Measurements from ENCODE around the gene EPAS1.

DNA sequence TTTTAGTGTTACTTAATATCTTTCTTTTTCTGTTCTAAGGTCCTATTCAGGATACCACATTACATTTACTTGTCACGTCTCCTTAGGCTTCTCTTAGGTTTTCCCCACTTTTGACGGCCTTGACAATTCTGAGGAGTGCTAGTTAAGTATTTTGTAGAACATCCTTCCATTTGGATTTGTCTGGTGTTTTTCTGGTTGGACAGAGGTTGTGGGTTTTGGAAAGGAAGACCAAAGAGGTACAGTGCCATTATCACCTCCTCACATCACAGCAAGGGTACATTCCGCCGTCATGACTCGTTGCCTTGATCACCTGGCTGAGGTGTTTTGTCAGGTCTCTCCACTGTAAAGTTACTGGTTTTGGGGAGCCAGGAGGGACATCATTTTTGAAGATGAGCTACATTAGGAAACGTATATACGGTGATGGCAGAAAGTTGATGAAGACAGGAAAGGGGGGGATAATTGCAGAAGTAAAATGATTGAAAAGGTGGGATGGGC lies 93.7 kb downstream of the EPAS1 start:
- TF ChIP-seq CTCF (IDR thresholded peaks at IDR 0.05) (no peak), POLR2AphosphoS5 (IDR thresholded peaks at IDR 0.05) (no peak)

All from breast epithelium (tissue), 3 donors.